Measurements from ENCODE around the gene UTS2.

- no peak for TF ChIP-seq GABPA (IDR thresholded peaks at IDR 0.05 in 1 of 2, conservative IDR thresholded peaks at IDR 0.05 in 1 of 2)
- no peak for TF ChIP-seq CTCF (IDR thresholded peaks at IDR 0.05; ENCODE audit: low read depth, low read length, missing input control)
- TF ChIP-seq MAX (IDR thresholded peaks at IDR 0.05) = no peak
- no peak for TF ChIP-seq REST (IDR thresholded peaks at IDR 0.05)
- no peak for TF ChIP-seq YY1 (IDR thresholded peaks at IDR 0.05)
- TF ChIP-seq RAD21 (IDR thresholded peaks at IDR 0.05) = no peak
Observed at GRCh38 chr1:7898962-7899361, 46.1 kb upstream of the UTS2 start.

Measured in liver (tissue), 3 donors.